AG04450 (cell line): ENCODE data around the gene TGFA. TPM values are rescaled to one million over a fixed set of nuclear protein-coding genes. Genes with fewer than 3 reads are reported as not detected.
A peak's percentile ranks its signal among the peaks of the same experiment; 100 is the strongest.

Experiments used
- CTCF ChIA-PET: fragments of 300-600, 350-600 bp; formaldehyde crosslinking; extraction: SDS; loops from one replicate; lab custom pipeline; 2022; ENCODE audit warnings: antibody characterized with exemption, inconsistent platforms; lab: Charles Lee
- POLR2A ChIA-PET: fragments of 350-600 bp; formaldehyde crosslinking; extraction: SDS; loops from one replicate; lab custom pipeline; 2021; ENCODE audit warnings: antibody characterized with exemption, inconsistent platforms; lab: Yijun Ruan, JAX
- DNase-seq: peaks from one replicate; pipeline ENCODE4 v3.0.0-alpha.2; 2011; ENCODE audit warnings: low read depth, low spot score
- H3K27ac ChIP-seq: one replicate; pipeline ENCODE4 v1.5.1; 2012; ENCODE audit warnings: low read depth, low read length, control low read depth
- H3K27me3 ChIP-seq: one replicate; pipeline ENCODE4 v1.6.0; 2012; ENCODE audit warnings: low read length; ENCODE audit not compliant: control insufficient read depth, insufficient read depth
- H3K4me3 ChIP-seq: 2 replicates; pipeline ENCODE4 v1.5.1; 2011; ENCODE audit warnings: mild to moderate bottlenecking, low read depth, low read length, control low read depth
- H3K9me3 ChIP-seq: 2 replicates; pipeline ENCODE4 v1.5.1; 2012; ENCODE audit warnings: low read length; ENCODE audit not compliant: control insufficient read depth, insufficient read depth
- CTCF ChIP-seq: IDR thresholded peaks from 2 replicates; pipeline ENCODE4 v1.5.1; 2011; ENCODE audit warnings: low read depth, low read length, control low read depth, inconsistent platforms
- polyA plus RNA-seq: library from polyadenylated mRNA; depleted of rRNA; stranded (reverse); fragments of >200 nt; gene quantifications from 2 replicates; pipeline ENCODE4 v1.2.3, GENCODE V29; 2011

The TGFA gene
- polyA plus RNA-seq, 1 experiment, result not detected

GRCh38 chr2:70501728-70502127 is 51.9 kb downstream of the TGFA start:
- no peaks in the 10 kb centered on the region for H3K27me3 ChIP-seq
- H3K27ac ChIP-seq, result no peak overlapping the region
- H3K4me3 ChIP-seq, result no peak overlapping the region
- no peak for DNase-seq
- no peak for TF ChIP-seq CTCF
- H3K9me3 ChIP-seq, result no peaks in the 10 kb centered on the region
- ChIA-PET POLR2A (no interaction called here), CTCF (no interaction called here)

- TF ChIP-seq CTCF, result no peak
- Histone ChIP-seq H3K4me3 (no peak overlapping the region), H3K9me3 (no peaks in the 10 kb centered on the region), H3K27ac (no peak overlapping the region), H3K27me3 (peaks cover under 1% of the 10 kb centered on the region)
- ChIA-PET CTCF (no interaction called here), POLR2A (no interaction called here)
- DNase-seq, result no peak
These were observed 52.4 kb downstream of the TGFA start for GRCh38 chr2:70501215-70501614.

GRCh38 chr2:70499253-70499652 is 54.4 kb downstream of the TGFA start:
- no peaks in the 10 kb centered on the region for H3K9me3 ChIP-seq
- H3K27me3 ChIP-seq, result peaks cover 5% of the 10 kb centered on the region
- H3K27ac ChIP-seq, result no peak overlapping the region
- no peak overlapping the region for H3K4me3 ChIP-seq
- no peak for TF ChIP-seq CTCF
- ChIA-PET CTCF (no interaction called here), POLR2A (no interaction called here)
- no peak for DNase-seq

- DNase-seq, result no peak
- Histone ChIP-seq H3K27ac (no peak overlapping the region), H3K4me3 (no peak overlapping the region), H3K9me3 (no peaks in the 10 kb centered on the region), H3K27me3 (peaks cover 5% of the 10 kb centered on the region)
- CTCF ChIA-PET, result no interaction called here
- POLR2A ChIA-PET, result no interaction called here
- no peak for TF ChIP-seq CTCF
These were observed 55.1 kb downstream of the TGFA start for GRCh38 chr2:70498528-70498927.

- POLR2A ChIA-PET, result no interaction called here
- CTCF ChIA-PET, result no interaction called here
These were observed 55.6 kb downstream of the TGFA start for GRCh38 chr2:70498054-70498453.

More at GRCh38 chr2:70498054-70498453, 55.6 kb downstream of the TGFA start:
- H3K27ac ChIP-seq, result no peak overlapping the region
- H3K9me3 ChIP-seq, result no peaks in the 10 kb centered on the region
- TF ChIP-seq CTCF, result 0 out of 2 replicates have a peak, but pooled peaks have one; percentile 2
- H3K4me3 ChIP-seq, result no peak overlapping the region
- H3K27me3 ChIP-seq, result peaks cover 5% of the 10 kb centered on the region
- no peak for DNase-seq
